ENCODE data around the gene PNKD.
A peak's percentile ranks its signal among the peaks of the same experiment; 100 is the strongest.

PNKD gene

DNA sequence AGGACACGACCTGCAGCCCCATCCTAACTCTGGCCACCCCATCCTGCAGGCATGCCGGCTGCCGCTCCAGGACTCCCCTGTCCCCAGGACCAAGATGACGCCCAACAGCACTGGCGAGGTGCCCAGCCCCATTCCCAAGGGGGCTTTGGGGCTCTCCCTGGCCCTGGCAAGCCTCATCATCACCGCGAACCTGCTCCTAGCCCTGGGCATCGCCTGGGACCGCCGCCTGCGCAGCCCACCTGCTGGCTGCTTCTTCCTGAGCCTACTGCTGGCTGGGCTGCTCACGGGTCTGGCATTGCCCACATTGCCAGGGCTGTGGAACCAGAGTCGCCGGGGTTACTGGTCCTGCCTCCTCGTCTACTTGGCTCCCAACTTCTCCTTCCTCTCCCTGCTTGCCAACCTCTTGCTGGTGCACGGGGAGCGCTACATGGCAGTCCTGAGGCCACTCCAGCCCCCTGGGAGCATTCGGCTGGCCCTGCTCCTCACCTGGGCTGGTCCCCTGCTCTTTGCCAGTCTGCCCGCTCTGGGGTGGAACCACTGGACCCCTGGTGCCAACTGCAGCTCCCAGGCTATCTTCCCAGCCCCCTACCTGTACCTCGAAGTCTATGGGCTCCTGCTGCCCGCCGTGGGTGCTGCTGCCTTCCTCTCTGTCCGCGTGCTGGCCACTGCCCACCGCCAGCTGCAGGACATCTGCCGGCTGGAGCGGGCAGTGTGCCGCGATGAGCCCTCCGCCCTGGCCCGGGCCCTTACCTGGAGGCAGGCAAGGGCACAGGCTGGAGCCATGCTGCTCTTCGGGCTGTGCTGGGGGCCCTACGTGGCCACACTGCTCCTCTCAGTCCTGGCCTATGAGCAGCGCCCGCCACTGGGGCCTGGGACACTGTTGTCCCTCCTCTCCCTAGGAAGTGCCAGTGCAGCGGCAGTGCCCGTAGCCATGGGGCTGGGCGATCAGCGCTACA is 7.4 kb upstream of the PNKD start:
- no peak for DNase-seq
- H3K27me3 ChIP-seq (replicated peaks; ENCODE audit: control insufficient read depth, insufficient read depth, low read length, poor library complexity, severe bottlenecking): no peaks in the 10 kb centered on the region
- peaks cover 40% of the 10 kb centered on the region for H3K36me3 ChIP-seq (ENCODE audit: control insufficient read depth, insufficient read depth, low read length)
- no peak overlapping the region for H3K4me3 ChIP-seq (ENCODE audit: insufficient read depth, low read depth, low read length, poor library complexity, severe bottlenecking)
- no peaks in the 10 kb centered on the region for H3K4me1 ChIP-seq (ENCODE audit: control insufficient read depth, insufficient read depth, low read length, poor library complexity, severe bottlenecking)
- no peaks in the 10 kb centered on the region for H3K9me3 ChIP-seq (ENCODE audit: control insufficient read depth, low read length)
- H3K27ac ChIP-seq (ENCODE audit: insufficient read depth, low read length, poor library complexity, severe bottlenecking): no peak overlapping the region

DNA sequence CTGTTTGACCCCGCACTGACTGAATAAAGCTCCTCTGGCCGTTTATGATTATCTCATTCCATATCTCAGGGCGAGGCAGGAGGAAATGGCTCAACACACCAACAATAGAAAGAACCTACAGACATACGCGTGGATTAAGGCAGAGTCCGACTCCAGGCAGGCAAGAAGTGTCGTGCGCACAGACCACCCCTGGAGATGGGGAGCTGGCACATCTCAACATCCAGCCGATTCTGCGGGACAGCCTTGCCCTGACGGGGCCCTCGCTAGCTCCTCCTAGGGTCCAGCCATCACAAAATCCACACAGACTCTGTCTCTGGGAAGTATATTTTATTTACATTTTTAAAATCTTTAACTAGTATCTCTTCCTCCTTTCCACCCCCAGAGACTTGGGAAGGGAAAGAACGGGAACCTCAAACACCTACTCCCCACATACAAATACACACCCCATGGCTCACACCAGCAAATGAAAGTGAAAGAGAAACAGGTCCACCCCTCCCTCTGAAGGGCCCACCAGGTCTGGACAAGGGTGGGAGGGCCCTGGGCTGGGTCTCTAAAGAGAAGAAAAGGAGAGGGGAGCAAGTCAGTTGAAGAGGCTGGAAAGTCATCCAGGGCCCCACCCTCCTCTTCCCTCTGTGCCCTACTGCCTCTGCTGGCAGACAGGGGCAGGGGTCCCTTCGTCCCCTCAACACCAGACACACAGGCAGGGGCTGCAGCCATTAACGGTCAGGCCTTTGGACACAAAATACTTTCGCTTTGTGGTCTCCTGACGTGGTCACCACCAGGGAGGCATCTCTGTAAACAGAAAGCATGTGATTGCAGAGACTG is 6.3 kb upstream of the PNKD start:
- no peak for DNase-seq
- Histone ChIP-seq H3K4me1 (ENCODE audit: control insufficient read depth, insufficient read depth, low read length, poor library complexity, severe bottlenecking) (peaks cover under 1% of the 10 kb centered on the region), H3K9me3 (ENCODE audit: control insufficient read depth, low read length) (no peaks in the 10 kb centered on the region), H3K36me3 (ENCODE audit: control insufficient read depth, insufficient read depth, low read length) (peaks cover 40% of the 10 kb centered on the region), H3K27me3 (replicated peaks; ENCODE audit: control insufficient read depth, insufficient read depth, low read length, poor library complexity, severe bottlenecking) (no peaks in the 10 kb centered on the region), H3K4me3 (ENCODE audit: insufficient read depth, low read depth, low read length, poor library complexity, severe bottlenecking) (no peak overlapping the region), H3K27ac (ENCODE audit: insufficient read depth, low read length, poor library complexity, severe bottlenecking) (no peak overlapping the region)

DNA sequence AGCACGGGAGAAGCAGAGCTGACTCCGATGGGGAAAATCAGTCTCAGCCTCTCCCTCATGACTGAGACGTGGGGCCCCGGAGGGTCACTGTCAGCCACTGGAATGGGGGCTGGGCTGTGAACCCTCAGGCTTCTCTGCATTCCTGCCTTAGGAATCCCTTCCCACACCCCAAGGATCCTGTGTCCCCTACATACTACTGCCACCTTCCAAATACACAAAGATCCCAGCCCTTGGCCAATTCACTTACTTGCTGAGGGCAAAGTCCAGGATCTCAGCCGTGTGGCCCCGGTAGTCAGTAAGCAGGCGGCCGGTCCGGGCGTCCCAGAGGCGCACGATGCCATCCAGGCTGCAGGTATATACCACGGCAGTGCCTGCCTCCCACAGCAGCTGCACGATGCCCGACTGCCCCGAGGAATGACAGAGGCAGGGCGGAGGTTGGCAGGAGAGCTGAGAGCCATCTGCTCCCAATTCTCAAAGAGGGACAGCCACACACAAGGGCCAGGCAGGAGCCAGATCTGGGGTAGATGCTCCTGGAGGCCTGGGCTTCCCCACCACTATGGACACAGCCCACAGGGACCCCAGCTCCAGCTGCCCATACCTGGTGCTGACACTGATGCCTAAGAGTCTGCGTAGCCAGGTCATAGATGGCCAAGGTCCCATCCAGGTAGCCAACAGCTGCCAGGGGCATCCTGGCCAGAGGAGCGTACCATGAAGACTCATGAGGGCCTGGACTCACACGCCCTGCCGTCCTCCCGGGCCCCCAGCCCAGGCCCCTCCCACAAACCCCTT is 5.4 kb upstream of the PNKD start:
- H3K4me3 ChIP-seq (ENCODE audit: insufficient read depth, low read depth, low read length, poor library complexity, severe bottlenecking): no peak overlapping the region
- peaks cover 40% of the 10 kb centered on the region for H3K36me3 ChIP-seq (ENCODE audit: control insufficient read depth, insufficient read depth, low read length)
- DNase-seq: no peak
- peaks cover 6% of the 10 kb centered on the region for H3K4me1 ChIP-seq (ENCODE audit: control insufficient read depth, insufficient read depth, low read length, poor library complexity, severe bottlenecking)
- H3K27ac ChIP-seq (ENCODE audit: insufficient read depth, low read length, poor library complexity, severe bottlenecking): no peak overlapping the region
- no peaks in the 10 kb centered on the region for H3K9me3 ChIP-seq (ENCODE audit: control insufficient read depth, low read length)
- no peaks in the 10 kb centered on the region for H3K27me3 ChIP-seq (replicated peaks; ENCODE audit: control insufficient read depth, insufficient read depth, low read length, poor library complexity, severe bottlenecking)

DNA sequence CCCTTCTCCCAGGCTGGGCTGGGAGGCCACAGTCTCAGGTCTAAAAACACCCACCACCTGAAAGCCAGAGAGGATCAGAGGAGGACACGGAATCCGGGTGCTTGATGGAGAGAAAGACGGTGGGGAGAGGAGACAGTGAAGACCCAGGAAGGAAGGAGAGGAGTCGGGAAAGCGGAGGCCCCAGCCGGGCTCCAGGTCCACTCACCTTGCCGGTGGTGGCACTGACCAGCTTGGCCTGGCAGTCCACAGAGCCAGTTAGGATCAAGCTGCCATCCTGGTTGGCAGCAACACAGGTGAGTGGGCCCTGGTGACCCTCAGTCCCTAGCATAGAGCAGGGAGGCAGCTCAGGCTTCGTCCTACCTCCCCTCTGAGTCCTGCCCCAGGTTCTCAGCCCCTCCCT is 4.7 kb upstream of the PNKD start:
- DNase-seq: no peak
- H3K4me3 ChIP-seq (ENCODE audit: insufficient read depth, low read depth, low read length, poor library complexity, severe bottlenecking): no peak overlapping the region
- no peaks in the 10 kb centered on the region for H3K9me3 ChIP-seq (ENCODE audit: control insufficient read depth, low read length)
- H3K36me3 ChIP-seq (ENCODE audit: control insufficient read depth, insufficient read depth, low read length): peaks cover 40% of the 10 kb centered on the region
- H3K27ac ChIP-seq (ENCODE audit: insufficient read depth, low read length, poor library complexity, severe bottlenecking): no peak overlapping the region
- no peaks in the 10 kb centered on the region for H3K27me3 ChIP-seq (replicated peaks; ENCODE audit: control insufficient read depth, insufficient read depth, low read length, poor library complexity, severe bottlenecking)
- peaks cover 6% of the 10 kb centered on the region for H3K4me1 ChIP-seq (ENCODE audit: control insufficient read depth, insufficient read depth, low read length, poor library complexity, severe bottlenecking)

DNA sequence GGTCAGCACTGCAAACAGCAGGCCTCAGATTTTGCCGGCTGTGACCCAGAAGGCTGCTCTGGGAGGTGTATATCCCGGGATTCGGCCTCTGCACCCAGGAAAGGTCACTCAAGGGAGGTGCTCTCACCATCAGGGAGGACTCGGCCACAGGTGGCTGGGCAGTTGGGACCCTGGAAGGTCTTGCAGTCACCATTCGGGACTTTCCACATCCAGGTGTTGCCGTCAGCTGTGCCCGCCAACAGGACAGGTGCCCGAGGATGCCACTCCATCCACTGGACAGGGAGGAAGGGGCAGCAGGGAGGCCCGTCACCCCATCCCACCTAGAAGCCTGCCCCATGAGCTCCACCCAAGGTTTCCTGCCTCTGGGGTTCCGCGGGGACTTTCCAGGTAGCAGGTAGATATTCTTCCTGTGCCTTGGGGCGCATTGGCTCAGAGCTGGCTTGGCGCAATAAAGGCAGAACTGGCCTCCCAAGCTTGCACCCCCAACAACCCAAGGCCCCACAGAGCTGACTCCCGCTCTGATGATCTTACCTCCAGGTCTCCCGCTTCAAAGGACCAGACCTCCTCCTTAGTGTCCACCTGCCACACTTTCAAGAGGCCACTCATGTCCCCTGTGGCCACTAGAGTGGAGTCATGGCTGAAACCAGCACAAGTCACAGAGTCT is 3.9 kb upstream of the PNKD start:
- no peak overlapping the region for H3K4me3 ChIP-seq (ENCODE audit: insufficient read depth, low read depth, low read length, poor library complexity, severe bottlenecking)
- H3K27me3 ChIP-seq (replicated peaks; ENCODE audit: control insufficient read depth, insufficient read depth, low read length, poor library complexity, severe bottlenecking): no peaks in the 10 kb centered on the region
- DNase-seq: no peak
- no peaks in the 10 kb centered on the region for H3K9me3 ChIP-seq (ENCODE audit: control insufficient read depth, low read length)
- H3K4me1 ChIP-seq (ENCODE audit: control insufficient read depth, insufficient read depth, low read length, poor library complexity, severe bottlenecking): peaks cover 13% of the 10 kb centered on the region
- peaks cover 40% of the 10 kb centered on the region for H3K36me3 ChIP-seq (ENCODE audit: control insufficient read depth, insufficient read depth, low read length)
- H3K27ac ChIP-seq (ENCODE audit: insufficient read depth, low read length, poor library complexity, severe bottlenecking): no peak overlapping the region

DNA sequence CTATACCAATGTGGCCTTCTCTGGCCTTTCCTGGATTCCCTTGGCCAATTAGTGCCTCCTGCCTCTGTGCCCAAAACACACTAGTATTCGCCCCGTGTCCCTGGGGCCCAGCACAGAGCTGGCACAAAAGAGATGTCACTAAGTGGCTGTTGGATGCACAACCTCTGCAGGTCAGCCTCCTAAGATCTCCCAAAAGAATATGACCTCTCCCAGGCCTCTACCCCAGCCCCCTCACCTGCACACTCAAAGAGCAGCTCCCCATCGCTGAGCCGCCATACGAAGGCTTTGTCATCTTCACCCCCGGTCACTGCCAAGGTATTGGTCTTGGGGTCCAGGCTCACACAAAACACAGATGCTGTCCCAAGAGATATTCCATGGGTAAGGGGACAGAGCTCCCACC is 3.1 kb upstream of the PNKD start:
- Histone ChIP-seq H3K27ac (ENCODE audit: insufficient read depth, low read length, poor library complexity, severe bottlenecking) (no peak overlapping the region), H3K36me3 (ENCODE audit: control insufficient read depth, insufficient read depth, low read length) (peaks cover 40% of the 10 kb centered on the region), H3K27me3 (replicated peaks; ENCODE audit: control insufficient read depth, insufficient read depth, low read length, poor library complexity, severe bottlenecking) (no peaks in the 10 kb centered on the region), H3K9me3 (ENCODE audit: control insufficient read depth, low read length) (no peaks in the 10 kb centered on the region), H3K4me1 (ENCODE audit: control insufficient read depth, insufficient read depth, low read length, poor library complexity, severe bottlenecking) (peaks cover 19% of the 10 kb centered on the region), H3K4me3 (ENCODE audit: insufficient read depth, low read depth, low read length, poor library complexity, severe bottlenecking) (no peak overlapping the region)
- DNase-seq: no peak

DNA sequence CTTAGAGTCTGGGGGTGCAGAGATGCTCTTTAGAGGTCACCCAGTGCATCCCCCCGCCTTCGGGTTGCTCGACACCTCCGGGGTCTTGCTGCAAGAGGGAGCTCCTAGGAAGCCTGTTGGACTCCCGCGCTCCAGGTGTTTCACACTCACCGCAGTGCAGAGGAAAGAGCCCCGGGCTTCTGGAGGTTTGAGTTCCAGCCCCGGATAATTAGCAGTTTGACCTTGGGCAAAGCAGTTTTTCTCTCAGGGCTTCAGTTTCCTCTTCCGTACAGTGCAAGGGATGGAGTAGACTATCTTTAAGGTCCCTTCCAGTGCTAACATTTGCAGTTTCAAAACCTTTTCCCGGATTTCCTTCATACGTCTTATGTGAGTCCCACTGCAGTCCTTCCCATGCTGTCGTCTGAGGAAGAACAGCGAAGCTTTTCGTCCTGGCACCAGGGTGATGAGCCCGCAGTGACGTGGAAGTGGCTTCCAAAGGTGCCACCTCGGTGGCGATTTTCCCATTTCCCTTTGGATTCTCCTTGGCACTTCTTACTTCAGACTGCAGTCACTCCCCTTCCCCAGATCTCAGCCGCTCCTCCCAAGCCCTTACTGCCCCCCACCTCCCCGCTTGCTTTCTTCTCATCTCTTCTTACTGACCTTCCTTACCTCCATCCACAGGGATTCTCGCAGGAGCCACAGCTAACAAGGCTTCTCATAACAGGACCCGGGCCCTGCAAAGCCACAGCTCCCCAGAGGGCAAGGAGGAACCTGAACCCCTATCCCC is 585 bp downstream of the PNKD start:
- Histone ChIP-seq H3K27me3 (replicated peaks; ENCODE audit: control insufficient read depth, insufficient read depth, low read length, poor library complexity, severe bottlenecking) (no peaks in the 10 kb centered on the region), H3K36me3 (ENCODE audit: control insufficient read depth, insufficient read depth, low read length) (peaks cover 34% of the 10 kb centered on the region), H3K4me1 (ENCODE audit: control insufficient read depth, insufficient read depth, low read length, poor library complexity, severe bottlenecking) (peaks cover 28% of the 10 kb centered on the region), H3K27ac (ENCODE audit: insufficient read depth, low read length, poor library complexity, severe bottlenecking) (peak overlapping the region; percentile 63), H3K4me3 (ENCODE audit: insufficient read depth, low read depth, low read length, poor library complexity, severe bottlenecking) (peak overlapping the region; percentile 67), H3K9me3 (ENCODE audit: control insufficient read depth, low read length) (no peaks in the 10 kb centered on the region)
- no peak for DNase-seq

DNA sequence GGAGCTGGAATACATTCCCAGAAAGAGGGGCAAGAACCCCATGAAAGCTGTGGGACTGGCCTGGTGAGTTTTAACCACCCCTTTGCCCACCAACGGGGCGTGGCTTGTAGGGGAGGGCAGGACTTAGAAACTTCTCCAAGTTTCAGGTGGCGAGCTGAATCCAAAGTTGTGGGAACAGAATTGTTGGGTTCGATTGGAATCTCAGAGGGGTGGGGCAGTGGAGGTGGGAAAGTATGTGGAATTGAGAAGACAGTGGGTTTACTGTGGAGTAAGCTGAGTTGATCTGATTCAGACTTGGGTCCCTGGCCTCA is 1.1 kb downstream of the PNKD start:
- Histone ChIP-seq H3K27ac (ENCODE audit: insufficient read depth, low read length, poor library complexity, severe bottlenecking) (peak overlapping the region; percentile 63), H3K9me3 (ENCODE audit: control insufficient read depth, low read length) (no peaks in the 10 kb centered on the region), H3K4me1 (ENCODE audit: control insufficient read depth, insufficient read depth, low read length, poor library complexity, severe bottlenecking) (peaks cover 28% of the 10 kb centered on the region), H3K36me3 (ENCODE audit: control insufficient read depth, insufficient read depth, low read length) (peaks cover 34% of the 10 kb centered on the region), H3K27me3 (replicated peaks; ENCODE audit: control insufficient read depth, insufficient read depth, low read length, poor library complexity, severe bottlenecking) (no peaks in the 10 kb centered on the region), H3K4me3 (ENCODE audit: insufficient read depth, low read depth, low read length, poor library complexity, severe bottlenecking) (peak overlapping the region; percentile 67)
- DNase-seq: no peak

Measured in effector memory CD4-positive, alpha-beta T cell (primary cell).